Thoracic aorta (tissue), 2 donors: Measurements from ENCODE around the gene KRT80. TPM values are rescaled to one million over a fixed set of nuclear protein-coding genes. Genes with fewer than 3 reads are reported as not detected.

ENCODE experiments used
- ATAC-seq: fragments of 150-250 bp; one replicate; pipeline ENCODE4 v1.8.0; 2017; ENCODE audit warnings: low read depth; ENCODE audit not compliant: insufficient number of reproducible peaks, low FRiP score
- DNase-seq: peaks from one replicate; pipeline ENCODE4 v3.0.0-alpha.2; 2020; ENCODE audit warnings: low spot score
- H3K27ac ChIP-seq, 2 donors: fragments of 200-600 bp; sonication (generic); 1 replicate in 1 of 2; 2 replicates in 1 of 2; pipeline ENCODE4 v1.5.1; 2016; ENCODE audit warnings: mild to moderate bottlenecking in 2 of 2, moderate library complexity in 2 of 2
- H3K27me3 ChIP-seq: fragments of 200-600 bp; sonication (generic); replicated peaks from 2 replicates; pipeline ENCODE4 v1.6.0; 2016; ENCODE audit warnings: mild to moderate bottlenecking; ENCODE audit not compliant: insufficient read depth
- H3K36me3 ChIP-seq: fragments of 200-600 bp; sonication (generic); one replicate; pipeline ENCODE4 v1.5.1; 2016
- H3K4me1 ChIP-seq, 2 donors: fragments of 200-600 bp; sonication (generic); 1 replicate in 1 of 2; 2 replicates in 1 of 2; pipeline versions ENCODE4 v1.5.1 to v1.6.0; 2016; ENCODE audit warnings: low read depth in 2 of 2, mild to moderate bottlenecking in 1 of 2; ENCODE audit not compliant: control insufficient read depth in 1 of 2
- H3K4me3 ChIP-seq: fragments of 200-600 bp; sonication (generic); 2 replicates; pipeline ENCODE4 v1.5.1; 2016; ENCODE audit warnings: mild to moderate bottlenecking
- H3K9me3 ChIP-seq: fragments of 200-600 bp; sonication (generic); 2 replicates; pipeline ENCODE4 v1.5.1; 2016
- CTCF ChIP-seq: fragments of 200-600 bp; sonication (generic); IDR thresholded peaks from one replicate; pipeline ENCODE4 v1.5.1; 2019; ENCODE audit warnings: antibody characterized with exemption
- total RNA-seq, 2 donors: library from RNA; depleted of rRNA; stranded (reverse); fragments of >200 nt; gene quantifications; one replicate each; pipeline versions ENCODE4 v1.1.0 to v1.2.3, GENCODE V29; 2016

The KRT80 gene
- total RNA-seq, 2 donors from 2014 or later = 0.21 to 0.41 TPM

DNA sequence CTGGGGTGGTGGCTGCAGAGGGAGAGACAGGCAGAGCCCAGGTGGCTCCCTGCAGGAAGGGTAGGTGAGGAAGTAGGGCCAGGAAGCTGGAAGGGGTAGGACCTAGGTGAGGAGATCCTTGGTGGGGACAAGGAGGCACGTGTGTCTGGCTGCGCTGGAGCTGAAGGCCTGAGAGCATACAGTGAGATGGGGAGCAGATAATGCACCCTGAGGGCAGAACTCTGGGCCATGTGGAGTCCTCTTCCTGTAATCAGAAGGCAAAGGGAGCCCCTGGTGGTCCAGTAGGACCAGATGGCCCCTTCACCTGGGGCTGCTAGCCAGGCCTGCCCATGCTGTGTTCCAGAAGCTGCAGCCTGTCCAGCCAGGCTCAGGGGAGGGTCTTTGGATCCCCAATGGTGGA, 15.3 kb upstream of the KRT80 start:
- no peak for TF ChIP-seq CTCF
- DNase-seq (no peak), ATAC-seq (no peak)
- H3K27ac ChIP-seq = no peak overlapping the region
- no peaks in the 10 kb centered on the region for H3K27me3 ChIP-seq
- H3K9me3 ChIP-seq = no peaks in the 10 kb centered on the region
- H3K4me1 ChIP-seq = peaks cover 1 to 15% of the 10 kb centered on the region in 2 donors
- no peak overlapping the region for H3K4me3 ChIP-seq
- H3K36me3 ChIP-seq = no peaks in the 10 kb centered on the region

DNA sequence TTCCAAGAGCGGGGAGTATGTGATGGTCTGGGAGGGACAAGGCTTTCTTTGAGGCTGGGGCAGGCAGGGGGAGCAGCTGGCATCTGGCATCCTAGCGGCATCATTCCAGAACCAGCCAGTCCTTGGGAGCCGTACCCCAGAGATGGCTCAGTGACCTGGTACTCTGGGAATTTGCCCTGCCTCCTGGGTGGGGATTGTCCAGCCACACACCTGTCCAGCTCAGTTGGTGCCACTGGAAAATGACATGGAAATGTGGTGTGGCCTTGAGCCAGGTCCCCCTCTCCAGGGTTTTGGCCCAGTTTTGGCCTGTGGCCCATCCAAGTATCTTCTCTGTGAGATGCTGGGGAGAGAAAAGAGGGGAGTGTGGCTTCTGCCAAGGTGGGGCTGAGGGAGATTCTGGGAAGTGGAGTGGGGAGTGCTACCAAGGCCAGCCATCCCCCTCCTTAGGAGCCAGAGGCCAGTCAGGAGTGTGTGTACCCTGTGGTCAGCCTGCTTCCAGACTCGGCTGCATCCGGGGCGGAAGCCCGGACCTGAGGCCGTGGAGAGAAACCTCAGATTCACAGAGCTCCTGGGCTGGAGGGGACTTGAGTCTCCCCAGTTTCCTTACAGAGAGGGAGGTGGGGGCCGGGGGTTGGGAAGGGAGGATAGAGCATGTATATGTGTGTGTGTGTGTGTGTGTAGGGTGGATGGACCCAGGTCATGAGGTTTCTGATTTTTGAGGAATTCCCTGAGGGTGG, 14.7 kb upstream of the KRT80 start:
- H3K4me1 ChIP-seq = peaks cover 2 to 19% of the 10 kb centered on the region in 2 donors
- H3K4me3 ChIP-seq = no peak overlapping the region
- DNase-seq (no peak), ATAC-seq (no peak)
- H3K27me3 ChIP-seq = no peaks in the 10 kb centered on the region
- no peak for TF ChIP-seq CTCF
- no peak overlapping the region for H3K27ac ChIP-seq
- H3K9me3 ChIP-seq = no peaks in the 10 kb centered on the region
- H3K36me3 ChIP-seq = no peaks in the 10 kb centered on the region

DNA sequence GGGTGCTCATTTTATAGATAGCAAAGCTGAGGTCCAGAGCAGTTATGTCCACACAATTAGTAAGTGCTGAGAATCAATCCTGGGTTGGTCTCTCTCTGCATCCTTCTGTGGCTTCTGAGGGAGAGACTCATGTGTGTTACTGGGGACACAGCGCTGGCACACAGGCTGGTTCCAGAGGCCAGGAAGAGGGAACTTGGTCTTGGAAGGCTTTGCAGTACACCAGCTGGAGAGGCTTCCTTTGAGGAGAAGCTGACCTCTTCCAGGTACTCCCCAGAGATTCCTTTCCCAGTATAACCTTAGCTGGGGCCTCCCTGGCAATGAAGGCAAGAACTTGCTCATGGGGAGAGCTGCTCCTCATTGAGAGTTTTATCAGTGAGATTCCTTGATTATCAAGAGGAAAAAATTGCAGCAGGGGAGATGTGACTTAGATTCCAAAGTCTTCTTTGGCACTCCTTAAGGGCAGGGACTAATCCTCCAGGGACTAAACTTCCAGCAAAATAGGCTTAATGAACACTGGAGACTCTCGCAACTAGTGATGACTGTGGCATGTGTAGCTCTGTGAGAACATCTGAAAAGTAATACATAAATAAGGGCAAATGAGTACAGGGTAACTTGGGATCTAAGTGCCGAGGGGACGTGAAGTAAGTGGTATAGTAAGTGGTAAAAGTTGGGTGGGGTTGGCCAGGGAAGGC, 13.9 kb upstream of the KRT80 start:
- no peaks in the 10 kb centered on the region for H3K27me3 ChIP-seq
- DNase-seq = no peak
- H3K9me3 ChIP-seq = no peaks in the 10 kb centered on the region
- no peak for TF ChIP-seq CTCF
- no peak overlapping the region for H3K4me3 ChIP-seq
- ATAC-seq = no peak
- no peak overlapping the region for H3K27ac ChIP-seq
- H3K36me3 ChIP-seq = no peaks in the 10 kb centered on the region
- H3K4me1 ChIP-seq = peaks cover 2 to 19% of the 10 kb centered on the region in 2 donors

GRCh38 chr12:52204931-52205505, 13.2 kb upstream of the KRT80 start:
- Histone ChIP-seq H3K9me3 (no peaks in the 10 kb centered on the region), H3K4me1 (peaks cover 2 to 19% of the 10 kb centered on the region in 2 donors), H3K36me3 (no peaks in the 10 kb centered on the region), H3K27me3 (no peaks in the 10 kb centered on the region), H3K4me3 (no peak overlapping the region), H3K27ac (no peak overlapping the region)
- ATAC-seq (no peak), DNase-seq (no peak)
- TF ChIP-seq CTCF = no peak
